Body of pancreas (tissue), 4 donors: Measurements from ENCODE around the gene TYROBP.

Experiments used
- CTCF ChIP-seq, 7 experiments: fragments of 450-650 bp in 4 of 7; fragments of 200-600 bp in 3 of 7; sonication (generic) in 3 of 7; IDR thresholded peaks; one replicate each; pipeline ENCODE4 v1.5.1; 2016 to 2019; ENCODE audit warnings: antibody characterized with exemption in 7 of 7
- POLR2A ChIP-seq, 3 donors: fragments of 450-650 bp; IDR thresholded peaks; one replicate each; pipeline ENCODE4 v1.6.1; 2016; ENCODE audit warnings: antibody characterized with exemption in 3 of 3, mild to moderate bottlenecking in 2 of 3

GRCh38 chr19:35940078-35940775, 32.1 kb upstream of the TYROBP start:
- TF ChIP-seq POLR2A (IDR thresholded peaks at IDR 0.05) (no peak), CTCF (IDR thresholded peaks at IDR 0.05) (no peak)
